OCI-LY1 (cell line): ENCODE results near the gene CLSTN2.

Source experiments
- H2AFZ ChIP-seq: fragments of 200-600 bp; sonication (generic), shearing (Covaris generic); 2 replicates; pipeline ENCODE4 v1.6.0; 2014; ENCODE audit warnings: antibody characterized with exemption, mild to moderate bottlenecking, low read length
- H3F3A ChIP-seq: fragments of 200-600 bp; sonication (generic), shearing (Covaris generic); 2 replicates; pipeline ENCODE4 v1.6.0; 2014; ENCODE audit warnings: mild to moderate bottlenecking, antibody characterized with exemption, low read length, moderate library complexity; ENCODE audit not compliant: insufficient read depth
- H3K27ac ChIP-seq: fragments of 200-600 bp; sonication (generic); 2 replicates; pipeline ENCODE4 v1.5.1; 2014; ENCODE audit warnings: low read length, mixed run types, mild to moderate bottlenecking, low read depth; ENCODE audit not compliant: poor library complexity, severe bottlenecking
- H3K27me3 ChIP-seq: fragments of 200-600 bp; sonication (generic); 2 replicates; pipeline ENCODE4 v1.6.0; 2014; ENCODE audit warnings: antibody characterized with exemption, mild to moderate bottlenecking, low read length, moderate library complexity; ENCODE audit not compliant: insufficient read depth
- H3K36me3 ChIP-seq: fragments of 200-600 bp; sonication (generic); 2 replicates; pipeline ENCODE4 v1.6.1; 2014; ENCODE audit warnings: mild to moderate bottlenecking, antibody characterized with exemption, low read length, moderate library complexity, mixed read lengths; ENCODE audit not compliant: insufficient read depth
- H3K4me1 ChIP-seq: fragments of 200-600 bp; sonication (generic); 2 replicates; pipeline ENCODE4 v1.5.1; 2014; ENCODE audit warnings: mild to moderate bottlenecking, low read length, moderate library complexity; ENCODE audit not compliant: insufficient read depth, severe bottlenecking
- H3K4me2 ChIP-seq: fragments of 200-600 bp; sonication (generic), shearing (Covaris generic); 2 replicates; pipeline ENCODE4 v1.6.1; 2014; ENCODE audit warnings: low read length
- H3K4me3 ChIP-seq: fragments of 200-600 bp; sonication (generic); 2 replicates; pipeline ENCODE4 v1.5.1; 2014; ENCODE audit warnings: low read length, low read depth, mild to moderate bottlenecking, mixed read lengths; ENCODE audit not compliant: poor library complexity, severe bottlenecking
- H3K79me2 ChIP-seq: fragments of 200-600 bp; shearing (Covaris generic); 2 replicates; pipeline ENCODE4 v1.6.1; 2016; ENCODE audit warnings: mixed run types, low read length, mixed read lengths; ENCODE audit not compliant: insufficient read depth
- H3K9ac ChIP-seq: fragments of 200-600 bp; sonication (generic), shearing (Covaris generic); 2 replicates; pipeline ENCODE4 v1.6.1; 2014; ENCODE audit warnings: mild to moderate bottlenecking, low read length, mixed read lengths
- H3K9me2 ChIP-seq: fragments of 200-600 bp; sonication (generic), shearing (Covaris generic); 2 replicates; pipeline ENCODE4 v1.6.1; 2014; ENCODE audit warnings: low read depth, mild to moderate bottlenecking, low read length, mixed read lengths
- H3K9me3 ChIP-seq: fragments of 200-600 bp; shearing (Covaris generic); 2 replicates; pipeline ENCODE4 v1.6.1; 2014; ENCODE audit warnings: low read length, mixed read lengths
- H4K20me1 ChIP-seq: fragments of 200-600 bp; sonication (generic), shearing (Covaris generic); 2 replicates; pipeline ENCODE4 v1.6.0; 2016; ENCODE audit warnings: mild to moderate bottlenecking, low read length; ENCODE audit not compliant: insufficient read depth
- EZH2 ChIP-seq: fragments of 200-600 bp; sonication (generic), shearing (Covaris generic); IDR thresholded peaks from 2 replicates; pipeline ENCODE4 v1.8.0; 2017; ENCODE audit warnings: borderline replicate concordance, mixed run types, mild to moderate bottlenecking, antibody characterized with exemption, low read length, moderate library complexity, mixed read lengths
- TF ChIP-seq, protein P1 (sequence below): fragments of 200-600 bp; sonication (generic), shearing (Covaris generic); IDR thresholded peaks from 2 replicates; pipeline ENCODE4 v1.5.1; 2017; ENCODE audit warnings: mild to moderate bottlenecking, antibody characterized with exemption, low read length, moderate library complexity, mixed read lengths

The CLSTN2 gene

DNA sequence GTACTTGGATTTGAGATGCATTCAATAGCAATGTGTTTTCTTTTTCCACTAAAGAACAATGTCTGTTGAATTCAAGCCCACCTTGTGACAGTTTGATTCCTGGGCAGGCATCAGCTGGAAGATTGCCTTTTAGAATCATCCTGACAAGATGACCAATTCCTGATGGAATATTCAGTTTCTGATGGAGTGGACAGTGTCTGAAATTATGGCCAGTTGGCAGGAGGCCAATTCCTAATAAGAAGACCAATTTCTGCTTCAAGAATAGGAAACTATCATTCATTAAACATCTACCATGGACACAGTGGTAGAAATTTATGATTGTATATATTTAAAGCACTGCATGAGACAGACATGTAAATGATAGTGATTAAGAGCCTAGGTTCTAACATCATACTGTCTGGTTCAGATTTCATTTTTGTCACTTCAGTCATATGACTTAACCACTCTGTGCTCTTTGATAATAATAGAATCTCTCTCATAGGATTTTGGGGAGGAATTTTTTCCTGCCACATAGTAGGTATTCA is 133.6 kb downstream of the CLSTN2 start:
- H3K27me3 ChIP-seq: no peaks in the 10 kb centered on the region
- H3K4me1 ChIP-seq: no peaks in the 10 kb centered on the region
- H3K9ac ChIP-seq: no peak overlapping the region
- H2AFZ ChIP-seq: no peak overlapping the region
- TF ChIP-seq EZH2: no peak
- TF ChIP-seq, protein P1, sequence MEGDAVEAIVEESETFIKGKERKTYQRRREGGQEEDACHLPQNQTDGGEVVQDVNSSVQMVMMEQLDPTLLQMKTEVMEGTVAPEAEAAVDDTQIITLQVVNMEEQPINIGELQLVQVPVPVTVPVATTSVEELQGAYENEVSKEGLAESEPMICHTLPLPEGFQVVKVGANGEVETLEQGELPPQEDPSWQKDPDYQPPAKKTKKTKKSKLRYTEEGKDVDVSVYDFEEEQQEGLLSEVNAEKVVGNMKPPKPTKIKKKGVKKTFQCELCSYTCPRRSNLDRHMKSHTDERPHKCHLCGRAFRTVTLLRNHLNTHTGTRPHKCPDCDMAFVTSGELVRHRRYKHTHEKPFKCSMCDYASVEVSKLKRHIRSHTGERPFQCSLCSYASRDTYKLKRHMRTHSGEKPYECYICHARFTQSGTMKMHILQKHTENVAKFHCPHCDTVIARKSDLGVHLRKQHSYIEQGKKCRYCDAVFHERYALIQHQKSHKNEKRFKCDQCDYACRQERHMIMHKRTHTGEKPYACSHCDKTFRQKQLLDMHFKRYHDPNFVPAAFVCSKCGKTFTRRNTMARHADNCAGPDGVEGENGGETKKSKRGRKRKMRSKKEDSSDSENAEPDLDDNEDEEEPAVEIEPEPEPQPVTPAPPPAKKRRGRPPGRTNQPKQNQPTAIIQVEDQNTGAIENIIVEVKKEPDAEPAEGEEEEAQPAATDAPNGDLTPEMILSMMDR: no peak
- H3K36me3 ChIP-seq: no peaks in the 10 kb centered on the region
- no peak overlapping the region for H3K4me3 ChIP-seq
- no peaks in the 10 kb centered on the region for H4K20me1 ChIP-seq
- H3K27ac ChIP-seq: no peak overlapping the region
- H3F3A ChIP-seq: no peaks in the 10 kb centered on the region
- no peaks in the 10 kb centered on the region for H3K79me2 ChIP-seq
- no peaks in the 10 kb centered on the region for H3K9me3 ChIP-seq
- H3K4me2 ChIP-seq: no peak overlapping the region
- H3K9me2 ChIP-seq: no peaks in the 10 kb centered on the region

DNA sequence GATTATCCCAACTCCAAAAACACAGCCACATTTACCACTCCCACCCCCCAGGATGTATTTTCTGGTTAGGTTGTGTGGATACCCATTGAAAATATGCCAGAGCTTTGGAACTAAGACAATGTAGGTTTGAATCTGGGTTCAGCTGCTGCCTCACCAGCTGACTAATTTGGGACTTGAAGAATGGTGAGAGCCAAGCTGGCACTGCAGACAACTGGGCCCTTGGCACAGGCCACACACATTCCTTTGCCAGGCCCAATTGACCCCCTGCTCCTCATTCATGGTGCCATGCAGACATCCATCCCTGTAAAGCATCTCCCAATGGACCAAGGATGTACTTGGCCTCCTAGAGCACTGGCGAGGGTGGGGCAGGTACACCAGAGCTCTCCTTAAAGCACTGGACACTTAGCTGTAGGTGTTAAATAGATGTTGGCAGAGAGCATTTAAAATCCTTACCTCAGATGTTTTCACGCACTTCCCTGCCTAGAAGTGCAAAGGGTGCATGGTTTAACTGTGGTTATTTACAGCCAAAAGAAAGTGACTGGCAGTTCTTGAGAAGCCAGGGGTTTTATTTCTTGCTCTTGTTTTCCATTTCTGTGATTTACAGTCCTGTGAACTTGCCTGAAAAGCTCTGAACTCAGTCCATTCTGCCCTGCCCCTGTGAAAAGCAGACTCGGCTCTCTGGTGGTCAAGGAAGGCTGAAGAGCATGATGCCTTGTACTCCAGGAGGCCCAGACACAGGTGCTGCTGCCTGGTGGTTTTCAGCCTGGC is 138.5 kb downstream of the CLSTN2 start:
- H3K27ac ChIP-seq: no peak overlapping the region
- H3K9me2 ChIP-seq: no peaks in the 10 kb centered on the region
- no peak overlapping the region for H2AFZ ChIP-seq
- no peaks in the 10 kb centered on the region for H3K79me2 ChIP-seq
- H3K9me3 ChIP-seq: no peaks in the 10 kb centered on the region
- H3K27me3 ChIP-seq: no peaks in the 10 kb centered on the region
- no peak overlapping the region for H3K4me3 ChIP-seq
- H3K9ac ChIP-seq: no peak overlapping the region
- H3K4me1 ChIP-seq: no peaks in the 10 kb centered on the region
- no peaks in the 10 kb centered on the region for H3F3A ChIP-seq
- no peaks in the 10 kb centered on the region for H3K36me3 ChIP-seq
- H3K4me2 ChIP-seq: no peak overlapping the region
- no peak for TF ChIP-seq EZH2
- TF ChIP-seq, protein P1: no peak
- no peaks in the 10 kb centered on the region for H4K20me1 ChIP-seq

DNA sequence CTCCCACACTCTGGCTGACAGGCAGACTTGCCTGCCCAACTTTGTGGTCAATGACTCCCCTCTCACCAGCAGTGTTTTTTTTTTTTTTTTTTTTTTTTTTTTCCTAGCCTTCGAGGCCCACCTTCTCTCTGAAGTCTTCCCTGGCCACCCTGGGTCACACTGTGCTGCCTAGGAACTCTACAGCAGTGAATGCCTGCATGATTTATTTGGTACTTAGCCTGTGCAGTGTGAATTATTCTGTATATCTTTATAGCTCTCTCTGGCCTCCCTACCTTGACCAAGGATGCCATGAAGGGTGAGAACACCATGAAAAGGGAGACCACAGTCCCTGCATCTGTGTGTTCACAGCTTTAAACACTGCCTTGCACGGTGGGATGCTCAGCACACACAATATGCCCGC is 141.6 kb downstream of the CLSTN2 start:
- Histone ChIP-seq H3K9me3 (no peaks in the 10 kb centered on the region), H4K20me1 (no peaks in the 10 kb centered on the region), H3K4me1 (no peaks in the 10 kb centered on the region), H3K36me3 (no peaks in the 10 kb centered on the region), H3K9me2 (no peaks in the 10 kb centered on the region), H3K27ac (no peak overlapping the region), H3K9ac (no peak overlapping the region), H3K4me2 (no peak overlapping the region), H3K79me2 (no peaks in the 10 kb centered on the region), H3K27me3 (no peaks in the 10 kb centered on the region), H2AFZ (no peak overlapping the region), H3F3A (no peaks in the 10 kb centered on the region), H3K4me3 (no peak overlapping the region)
- no peak for TF ChIP-seq EZH2
